ENCODE results near the gene PLCH2.
"Not testable (repeated sequence)": the region's sequence is repeated elsewhere in the genome, so short reads cannot be mapped to it uniquely, and the experiment has no call there.

Gene PLCH2

GRCh38 chr1:2441746-2442145, 34.3 kb upstream of the PLCH2 start:
- FAIRE-seq = no peak

DNA sequence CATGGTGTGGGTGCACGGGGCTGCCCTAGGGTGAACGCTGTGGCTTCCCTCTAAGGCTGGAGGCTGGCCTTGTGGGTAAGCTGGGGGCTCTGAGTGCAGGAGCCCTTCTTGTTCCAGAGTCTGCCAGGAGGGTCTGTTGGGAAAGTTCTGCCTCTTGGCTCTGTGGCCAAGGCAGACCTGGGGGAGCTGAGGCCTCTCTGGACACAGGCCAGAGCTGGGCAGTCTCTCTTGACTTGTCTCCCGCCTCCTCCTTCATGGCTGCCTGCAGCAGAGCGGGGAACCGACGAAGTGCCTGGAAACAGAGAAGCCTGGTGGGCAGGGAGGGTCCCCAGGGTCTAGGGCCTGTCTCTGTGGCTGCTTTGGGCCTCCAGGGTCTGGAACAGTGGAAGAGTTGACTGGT, 33.4 kb upstream of the PLCH2 start:
- no peak for FAIRE-seq

- FAIRE-seq = no peak
Observed at GRCh38 chr1:2443277-2444137, 32.6 kb upstream of the PLCH2 start.

DNA sequence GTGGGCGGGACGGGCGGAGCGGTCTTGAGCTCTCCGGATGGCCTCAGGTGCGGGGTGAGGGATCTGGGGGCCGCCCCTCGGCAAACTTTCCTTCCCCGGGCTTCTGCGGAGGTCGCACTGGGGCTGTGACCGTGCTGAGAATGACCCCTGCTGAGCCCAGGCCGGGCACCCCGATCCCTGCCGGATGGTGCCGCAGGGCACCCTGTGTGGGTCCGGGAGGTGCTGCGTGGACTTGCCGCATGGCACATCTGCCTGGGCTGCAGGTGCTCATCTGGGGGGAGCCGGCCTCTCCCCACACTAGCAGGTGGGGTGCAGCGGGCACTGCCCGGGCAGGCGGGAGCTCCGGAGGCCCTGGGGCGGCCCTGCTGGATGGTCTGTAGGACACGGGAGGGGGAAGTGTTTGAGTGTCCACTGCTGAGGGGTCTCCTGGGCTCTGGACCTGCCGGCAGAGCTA, 31.9 kb upstream of the PLCH2 start:
- FAIRE-seq = no peak

DNA sequence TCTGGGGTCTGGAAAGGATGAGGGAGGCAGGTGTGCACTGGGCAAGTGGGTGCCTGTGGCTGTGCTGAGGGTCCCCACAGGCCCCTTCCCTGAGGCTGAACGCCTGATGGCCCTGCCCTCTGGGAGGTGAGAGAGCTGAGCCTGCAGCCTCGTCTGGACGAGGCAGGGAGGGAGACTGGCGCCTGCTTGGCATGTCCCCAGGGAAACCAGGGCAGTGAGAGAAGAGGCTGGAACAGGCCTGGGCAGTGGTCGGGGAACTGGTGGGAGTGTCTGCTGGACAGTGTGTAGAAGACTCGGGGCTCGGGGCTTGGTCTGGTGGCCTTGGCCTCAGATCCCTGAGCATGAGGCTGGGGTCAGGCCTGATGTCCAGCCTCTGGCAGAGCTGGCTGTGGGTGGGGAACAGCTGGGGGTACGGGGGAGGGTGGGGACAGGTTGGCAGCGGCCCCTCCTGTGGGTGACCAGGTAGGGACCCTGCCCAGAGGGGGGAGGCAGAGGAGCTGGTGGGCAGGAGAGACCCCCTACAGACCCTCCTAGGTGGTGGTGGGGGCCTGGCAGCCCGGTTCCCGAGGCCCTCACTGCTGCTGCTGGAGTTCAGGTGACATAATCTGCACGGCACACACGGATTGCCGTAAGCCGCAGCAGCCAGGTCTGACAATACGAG, 30.8 kb upstream of the PLCH2 start:
- no peak for FAIRE-seq

GRCh38 chr1:2445823-2446215, 30.3 kb upstream of the PLCH2 start:
- no peak for FAIRE-seq

DNA sequence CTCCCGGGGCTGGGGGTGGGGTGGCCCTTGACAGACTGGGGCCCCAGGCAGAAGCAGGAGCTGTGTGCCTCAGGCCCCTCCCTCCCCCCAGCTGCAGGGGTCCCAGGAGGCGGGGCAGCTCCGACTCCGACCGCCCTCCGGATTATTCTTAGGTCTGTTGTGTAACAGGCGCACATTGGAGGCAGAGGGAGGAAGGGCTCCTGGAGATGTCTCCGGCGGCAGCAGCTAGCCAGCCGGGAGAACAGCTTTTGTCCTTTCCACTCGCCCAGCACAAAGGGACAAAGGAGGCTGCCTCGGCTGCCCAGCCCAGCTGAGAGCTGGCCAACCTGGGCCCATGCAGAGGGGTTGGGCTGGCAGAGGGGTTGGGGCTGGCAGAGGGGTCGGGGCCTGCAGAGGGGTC, 29.7 kb upstream of the PLCH2 start:
- FAIRE-seq = no peak

DNA sequence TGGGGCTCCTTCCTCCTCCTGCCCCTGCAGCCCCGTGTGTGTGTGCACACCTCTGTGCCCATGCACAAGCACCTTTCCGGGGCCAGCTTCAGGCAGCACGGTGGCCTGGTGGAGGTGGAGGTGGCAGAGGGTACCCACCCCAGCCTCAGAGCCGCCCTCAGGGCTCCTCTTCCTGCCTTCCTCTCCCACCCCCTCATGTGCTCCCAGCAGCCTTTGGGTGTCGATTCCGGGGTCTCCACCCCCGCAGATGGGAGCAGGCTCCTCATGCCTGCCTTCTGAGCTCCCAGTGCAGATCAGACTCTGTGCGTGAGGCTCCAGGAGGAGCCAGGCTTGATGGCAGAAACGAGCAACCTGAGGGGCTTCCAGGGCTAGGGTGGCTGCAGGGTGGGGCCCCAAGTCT, 29.2 kb upstream of the PLCH2 start:
- no peak for FAIRE-seq

- FAIRE-seq = no peak
Observed at GRCh38 chr1:2447276-2448097, 28.6 kb upstream of the PLCH2 start.

DNA sequence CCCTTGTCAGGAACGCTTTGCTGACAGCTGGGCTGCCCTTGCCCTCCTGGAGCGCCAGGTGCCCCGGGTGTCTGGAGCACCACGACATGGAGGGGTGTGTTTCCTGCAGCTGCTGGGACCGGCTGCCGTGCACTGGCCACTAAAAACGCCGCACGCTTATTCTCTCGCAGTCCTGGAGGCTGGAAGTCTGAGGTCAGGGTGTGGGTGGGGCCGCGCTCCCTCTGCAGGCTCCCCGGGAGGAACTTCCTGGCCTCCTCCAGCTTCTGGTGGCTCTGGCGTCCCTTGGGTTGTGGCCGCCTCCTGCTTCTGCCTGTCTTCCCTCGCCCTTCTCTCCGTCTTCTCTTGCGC, 28.0 kb upstream of the PLCH2 start:
- no peak for FAIRE-seq

- FAIRE-seq = no peak
Observed at GRCh38 chr1:2449636-2450454, 26.2 kb upstream of the PLCH2 start.

DNA sequence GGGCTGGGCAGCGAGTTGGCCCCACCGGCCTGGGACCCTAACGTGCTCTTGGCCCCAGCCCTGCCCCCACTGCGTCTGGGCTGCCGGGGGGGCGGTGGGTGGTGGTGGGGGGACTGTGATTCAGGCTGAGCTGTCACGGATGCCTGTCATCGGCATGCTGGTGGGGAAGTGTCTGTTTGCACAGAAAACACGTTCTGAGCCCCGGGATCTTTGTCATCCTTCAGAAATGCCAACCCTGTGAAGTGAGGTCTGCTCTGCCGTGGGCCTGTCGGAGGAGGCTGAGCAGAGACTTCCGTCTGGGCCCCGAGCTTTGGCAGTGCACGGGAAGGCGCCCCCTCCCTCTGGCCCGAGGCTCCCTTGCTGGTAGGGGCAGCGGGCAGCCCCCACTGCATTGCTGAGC, 24.3 kb upstream of the PLCH2 start:
- FAIRE-seq = no peak

GRCh38 chr1:2452201-2452931, 23.7 kb upstream of the PLCH2 start:
- no peak for FAIRE-seq

GRCh38 chr1:2452932-2453315, 23.2 kb upstream of the PLCH2 start:
- no peak for FAIRE-seq

GRCh38 chr1:2454227-2454626, 21.9 kb upstream of the PLCH2 start:
- FAIRE-seq = no peak

DNA sequence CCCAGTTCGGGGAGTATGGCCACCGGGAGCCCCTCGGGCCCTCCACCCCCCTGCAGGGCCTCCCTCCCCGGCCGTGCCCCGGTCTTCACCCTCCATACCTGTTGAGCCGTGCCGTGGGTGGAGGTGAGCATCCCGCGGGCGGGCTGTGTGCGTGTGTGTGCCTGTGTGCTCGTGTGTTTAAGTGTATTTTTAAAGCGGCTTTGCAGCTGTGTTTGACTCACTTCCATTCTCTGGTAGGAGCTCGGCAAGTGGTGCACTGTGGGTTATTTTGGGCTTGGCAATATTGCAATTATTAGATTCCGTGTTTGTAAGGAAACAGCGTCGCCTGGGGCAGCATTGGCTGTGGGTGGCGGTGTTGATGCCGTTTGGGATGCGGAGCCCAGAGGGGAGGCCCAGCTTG, 20.3 kb upstream of the PLCH2 start:
- FAIRE-seq = no peak

DNA sequence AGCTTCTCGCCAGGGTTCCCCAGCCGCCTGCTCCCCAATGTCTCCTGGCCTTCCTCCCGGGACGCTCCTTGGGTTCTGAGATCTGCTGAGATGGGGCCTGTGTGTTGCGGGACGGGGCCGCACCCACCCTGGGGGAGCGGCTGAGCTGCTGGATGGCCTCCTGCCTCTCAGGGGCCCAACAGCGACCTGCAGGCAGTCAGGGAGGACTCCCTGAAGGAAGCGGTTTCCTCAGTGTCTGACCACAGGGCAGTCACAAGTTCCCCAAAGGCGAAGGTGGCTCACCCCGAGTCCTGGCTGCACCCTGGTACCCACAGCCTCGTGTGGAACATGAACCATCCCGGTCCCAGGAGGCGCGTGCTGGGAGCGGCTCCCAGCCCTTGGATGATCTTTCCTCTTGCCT, 18.6 kb upstream of the PLCH2 start:
- FAIRE-seq = no peak

DNA sequence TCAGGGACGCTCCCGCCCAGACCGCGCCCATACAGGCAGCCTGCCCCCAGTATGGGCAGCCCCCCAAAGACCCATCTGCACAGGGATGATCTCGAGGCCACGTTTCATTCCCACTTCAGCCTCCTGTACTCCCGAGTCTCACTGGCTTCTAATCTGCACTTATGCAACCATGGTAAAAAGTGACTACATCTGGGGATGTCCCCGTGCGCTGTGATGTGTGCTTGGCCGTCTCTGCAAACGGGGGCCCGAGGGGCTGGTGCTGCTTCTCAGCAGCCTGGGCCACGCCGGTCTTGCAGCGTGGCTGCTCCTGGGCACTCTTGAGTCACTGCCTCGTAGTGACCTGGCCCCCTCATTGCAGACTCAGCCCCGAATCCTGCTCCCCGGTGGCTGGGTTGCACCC, 17.4 kb upstream of the PLCH2 start:
- FAIRE-seq = no peak

DNA sequence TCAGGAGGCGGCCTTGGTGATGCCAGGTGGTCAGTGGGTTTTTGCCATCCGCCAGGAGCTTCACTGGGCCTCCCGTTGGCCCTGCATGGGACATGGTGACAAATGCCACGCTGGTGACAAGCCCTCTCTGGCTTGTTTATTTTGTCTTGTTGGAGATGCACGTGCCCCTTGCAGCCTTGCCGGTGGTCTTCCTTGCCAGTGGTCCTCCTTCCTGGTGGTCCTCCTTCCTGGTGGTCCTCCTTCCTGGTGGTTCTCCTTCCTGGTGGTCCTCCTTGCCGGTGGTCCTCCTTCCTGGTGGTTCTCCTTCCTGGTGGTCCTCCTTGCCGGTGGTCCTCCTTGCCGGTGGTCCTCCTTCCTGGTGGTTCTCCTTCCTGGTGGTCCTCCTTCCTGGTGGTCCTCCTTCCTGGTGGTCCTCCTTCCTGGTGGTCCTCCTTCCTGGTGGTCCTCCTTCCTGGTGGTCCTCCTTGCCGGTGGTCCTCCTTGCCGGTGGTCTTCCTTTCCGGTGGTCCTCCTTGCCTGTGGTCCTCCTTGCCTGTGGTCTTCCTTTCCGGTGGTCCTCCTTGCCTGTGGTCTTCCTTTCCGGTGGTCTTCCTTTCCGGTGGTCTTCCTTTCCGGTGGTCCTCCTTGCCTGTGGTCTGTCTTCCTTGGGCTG, 16.9 kb upstream of the PLCH2 start:
- FAIRE-seq = not testable (repeated sequence)

DNA sequence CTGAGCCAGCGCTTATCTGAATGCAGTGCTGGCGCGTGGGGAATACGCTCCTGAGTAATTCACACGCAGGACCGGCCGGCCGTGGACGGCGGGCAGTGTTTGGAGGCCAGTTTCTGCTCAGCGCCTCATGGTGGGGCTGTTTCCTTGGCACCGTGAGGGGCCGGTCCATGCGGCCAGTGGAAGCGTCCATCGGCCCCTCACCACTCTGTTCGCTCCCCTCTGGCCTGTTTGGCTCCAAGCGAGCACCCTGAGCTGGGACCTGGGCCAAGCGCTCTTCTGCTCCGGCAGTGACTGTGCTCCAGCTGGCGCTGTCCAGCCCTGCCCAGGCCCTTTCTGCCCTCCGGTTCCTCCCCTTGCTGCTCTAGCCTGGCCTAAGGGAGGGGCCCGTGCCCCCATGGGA, 16.3 kb upstream of the PLCH2 start:
- FAIRE-seq = no peak

DNA sequence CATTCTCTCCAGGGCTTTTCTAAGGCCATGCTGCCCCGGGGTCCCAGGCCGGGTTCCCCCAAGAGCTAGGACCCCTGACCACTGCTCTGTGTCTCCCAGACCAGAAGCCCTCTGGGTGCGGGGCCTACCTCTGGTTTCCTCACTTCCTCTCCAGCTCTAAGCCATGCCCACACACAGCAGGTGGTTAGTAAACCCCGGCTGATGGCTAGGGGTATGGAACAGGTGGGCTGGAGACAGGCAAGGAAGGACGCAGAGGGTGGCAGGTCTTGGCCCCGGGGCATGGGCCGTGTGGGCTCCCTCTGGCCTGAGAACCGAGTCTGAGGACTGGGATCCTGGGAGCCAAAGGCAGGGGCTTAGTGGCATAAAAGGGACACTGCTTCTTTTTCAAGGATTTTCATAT, 15.9 kb upstream of the PLCH2 start:
- FAIRE-seq = no peak
